ENCODE results near the gene TMEM135.
"Not testable (repeated sequence)": the region's sequence is repeated elsewhere in the genome, so short reads cannot be mapped to it uniquely, and the experiment has no call there.

The TMEM135 gene

GRCh38 chr11:87143641-87144040 lies 105.9 kb downstream of the TMEM135 start:
- DNase-seq = no peak

DNA sequence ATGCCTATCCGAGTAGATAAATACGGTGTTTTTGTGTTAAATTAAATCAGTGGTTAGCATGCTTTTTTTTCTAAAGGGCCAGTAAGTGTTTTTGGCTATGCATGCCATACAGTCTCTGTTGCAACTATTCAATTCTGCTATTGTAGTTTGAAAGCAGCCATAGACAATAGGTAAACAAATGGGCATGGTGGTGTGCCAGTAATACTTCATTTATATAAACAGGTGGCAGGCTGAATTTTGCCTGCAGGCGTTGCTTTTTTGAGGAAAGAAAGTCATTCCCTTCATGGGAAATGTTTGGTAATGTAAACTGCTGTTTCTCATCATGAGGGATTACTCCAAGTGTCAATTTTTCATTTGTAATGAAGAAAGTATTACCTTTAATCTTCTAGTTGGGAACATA lies 106.5 kb downstream of the TMEM135 start:
- DNase-seq = peak; percentile 62

DNA sequence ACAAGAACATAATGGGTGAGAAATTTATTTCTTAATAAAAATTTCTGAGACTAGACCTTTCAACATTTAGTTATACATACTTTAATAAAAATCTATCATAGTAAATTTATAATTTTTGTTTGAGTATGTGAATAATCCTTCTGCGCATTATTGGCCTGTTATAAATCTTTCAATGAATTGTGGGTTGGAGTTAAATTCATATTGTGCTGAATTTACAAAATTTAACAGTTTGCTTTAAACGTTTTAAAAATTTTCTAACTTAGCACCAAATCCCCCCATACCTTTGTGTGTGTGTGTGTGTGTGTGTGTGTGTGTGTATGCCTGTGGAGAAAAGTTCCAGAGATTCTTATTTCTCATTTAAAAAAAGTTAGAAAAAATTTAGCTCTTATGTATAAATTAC lies 111.0 kb downstream of the TMEM135 start:
- no peak for DNase-seq

GRCh38 chr11:87149782-87150181 lies 112.0 kb downstream of the TMEM135 start:
- not testable (repeated sequence) for DNase-seq

DNA sequence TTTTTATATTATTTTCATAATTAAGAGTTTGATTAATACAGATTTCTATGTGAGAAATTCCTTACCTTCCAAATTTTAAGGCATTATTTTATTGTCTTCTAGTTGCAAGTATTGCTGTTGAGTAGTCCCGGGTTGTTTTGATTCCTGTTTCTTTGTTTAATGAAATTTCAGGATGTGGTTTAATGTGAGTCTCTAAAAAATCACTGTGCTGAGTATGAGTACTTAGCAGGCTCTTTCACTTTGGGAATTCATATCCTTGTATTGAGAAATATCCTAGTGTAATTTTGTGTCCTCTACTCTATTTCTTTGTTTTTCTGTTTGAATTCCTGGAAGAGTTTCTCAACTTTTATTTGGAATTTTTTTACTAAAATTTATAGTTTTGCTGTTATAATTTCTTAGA lies 113.2 kb downstream of the TMEM135 start:
- DNase-seq = no peak

- no peak for DNase-seq
These were observed 116.5 kb downstream of the TMEM135 start for GRCh38 chr11:87154246-87154645.

GRCh38 chr11:87156970-87157369 lies 119.2 kb downstream of the TMEM135 start:
- DNase-seq = no peak

GRCh38 chr11:87169076-87169475 lies 131.3 kb downstream of the TMEM135 start:
- DNase-seq = not testable (repeated sequence)

DNA sequence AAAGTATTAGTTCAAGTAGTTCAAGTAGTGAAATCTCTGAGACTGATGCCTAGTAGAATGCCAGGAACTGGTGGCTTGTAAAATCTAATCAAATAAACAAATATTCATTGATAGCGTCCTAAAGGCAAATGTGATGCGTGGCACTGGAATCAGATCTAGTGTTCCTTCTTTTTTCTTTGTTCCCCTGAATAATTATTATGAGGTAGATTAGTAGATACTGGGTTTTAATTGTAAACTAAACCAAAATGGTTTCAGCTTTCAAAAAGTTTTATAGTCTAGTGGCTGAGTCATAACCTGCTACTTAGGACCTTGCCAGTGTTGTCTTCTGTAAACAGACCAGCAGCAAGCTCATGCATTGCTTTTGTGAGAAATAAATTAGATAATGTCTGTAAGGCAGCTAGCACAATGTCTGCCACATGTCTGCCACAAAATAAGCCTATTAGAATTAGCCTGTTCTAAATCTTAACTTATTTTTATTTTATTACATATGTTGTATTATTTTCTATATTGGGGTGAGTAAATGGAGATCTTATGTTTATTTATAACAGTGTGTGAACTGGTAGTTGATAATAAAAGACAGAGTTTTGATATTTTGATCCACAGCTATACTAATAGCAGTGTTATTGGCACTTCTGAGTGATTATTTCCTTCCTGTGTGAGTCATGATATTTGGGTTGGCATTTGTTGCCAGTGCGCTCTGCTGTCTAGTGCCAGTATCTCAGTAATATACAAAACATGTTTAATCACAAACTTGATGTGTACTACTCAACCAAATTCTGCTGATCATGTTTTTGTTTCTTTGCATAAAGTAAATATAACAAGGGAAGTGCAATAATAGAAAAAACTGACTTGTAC lies 135.7 kb downstream of the TMEM135 start:
- DNase-seq = peak; percentile 47

- no peak for DNase-seq
These were observed 137.1 kb downstream of the TMEM135 start for GRCh38 chr11:87174870-87175269.

DNA sequence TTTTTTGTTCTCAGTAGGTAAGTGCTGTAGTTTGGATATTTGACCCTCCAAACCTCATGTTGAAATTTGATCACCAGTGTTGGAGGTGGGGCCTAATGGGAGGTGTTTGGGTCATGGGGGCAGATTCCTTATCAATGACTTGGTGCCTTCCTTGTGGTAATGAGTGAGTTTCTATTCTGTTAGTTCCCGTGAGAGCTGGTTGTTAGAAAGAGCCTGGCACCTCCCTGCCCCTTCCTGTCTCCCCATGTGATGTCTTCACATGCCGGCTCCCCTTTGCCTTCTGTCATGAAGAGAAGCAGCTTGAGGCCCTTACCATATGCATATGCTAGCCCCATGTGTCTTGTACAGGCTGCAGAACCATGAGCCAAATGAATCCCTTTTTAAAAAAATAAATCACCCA lies 138.3 kb downstream of the TMEM135 start:
- DNase-seq = no peak

- no peak for DNase-seq
These were observed 141.9 kb downstream of the TMEM135 start for GRCh38 chr11:87179621-87180020.

GRCh38 chr11:87180742-87181141 lies 143.0 kb downstream of the TMEM135 start:
- DNase-seq = no peak

- no peak for DNase-seq
These were observed 143.4 kb downstream of the TMEM135 start for GRCh38 chr11:87181143-87181542.

DNA sequence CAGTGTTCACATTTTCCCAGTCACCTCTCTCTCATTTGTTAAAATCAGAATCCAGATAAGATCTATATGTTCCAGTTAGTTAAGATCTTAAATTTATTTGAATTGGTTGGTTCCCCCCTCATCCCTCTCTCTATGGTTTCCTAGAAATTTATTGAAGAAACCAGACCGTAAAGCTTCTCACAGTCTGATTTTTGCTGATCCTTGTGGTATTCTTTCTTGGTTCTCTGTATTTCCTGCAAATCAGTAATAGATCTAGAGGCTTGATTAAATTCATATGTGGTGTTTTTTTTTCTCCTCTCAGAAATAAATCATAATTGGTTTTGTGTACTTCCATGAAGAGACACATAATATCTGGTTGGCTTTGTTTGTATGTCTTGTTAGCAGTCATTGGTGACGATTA lies 147.5 kb downstream of the TMEM135 start:
- DNase-seq = no peak

DNA sequence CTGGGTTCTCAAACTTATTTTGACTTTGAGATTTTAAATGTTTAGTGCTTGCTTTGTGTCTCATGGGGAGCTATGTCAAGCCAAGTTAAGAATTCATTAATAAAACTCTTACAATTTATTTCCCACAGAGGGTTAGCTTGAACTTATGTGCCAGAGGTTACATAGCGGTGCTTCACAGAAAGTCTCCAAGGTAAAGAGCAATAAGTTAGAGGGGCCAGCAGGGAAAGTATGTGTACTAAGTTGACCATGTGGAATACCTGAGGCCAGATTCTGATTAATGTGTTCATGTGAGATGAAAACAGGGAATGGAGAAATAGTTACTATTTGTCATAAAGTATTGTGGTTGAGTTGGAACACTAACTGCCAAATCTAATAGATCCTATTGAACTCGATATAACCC lies 149.3 kb downstream of the TMEM135 start:
- no peak for DNase-seq

DNA sequence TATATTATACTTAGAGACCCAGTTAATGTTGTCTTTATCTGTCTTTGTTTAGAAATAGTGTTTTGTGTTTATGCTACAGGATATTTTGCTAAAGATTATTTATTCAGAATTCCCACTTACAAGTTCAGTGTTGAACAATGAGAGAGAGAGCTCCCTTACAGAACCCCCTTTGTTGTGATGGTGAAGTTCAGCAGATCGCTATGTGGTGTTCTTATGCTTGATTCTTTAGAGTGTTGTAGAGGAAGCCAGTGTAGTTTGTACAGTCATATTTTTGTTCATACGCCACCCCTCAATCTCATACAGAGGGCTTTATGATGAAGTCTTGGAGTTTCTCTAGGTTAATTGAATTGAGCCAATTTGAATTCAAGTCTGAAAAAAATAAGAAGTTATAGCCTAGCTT lies 150.2 kb downstream of the TMEM135 start:
- no peak for DNase-seq

GRCh38 chr11:87188396-87188795 lies 150.7 kb downstream of the TMEM135 start:
- DNase-seq = not testable (repeated sequence)

DNA sequence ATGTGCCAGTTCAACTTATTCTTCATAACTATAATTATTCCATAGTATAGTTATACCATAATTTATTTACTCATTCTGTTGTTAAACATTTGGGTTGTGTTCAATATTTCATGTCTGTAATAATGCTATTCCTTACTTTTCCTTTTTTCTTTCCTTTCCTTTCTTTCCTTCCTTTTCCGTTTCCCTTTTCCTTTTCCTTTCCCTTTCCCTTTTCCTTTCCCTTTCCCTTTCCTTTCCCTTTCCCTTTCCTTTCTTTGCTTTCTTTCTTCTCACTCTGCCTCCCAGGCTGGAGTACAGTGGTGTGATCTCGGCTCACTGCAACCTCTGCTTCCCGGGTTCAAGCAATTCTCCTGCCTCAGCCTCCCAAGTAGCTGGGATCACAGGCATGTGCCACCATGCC lies 151.2 kb downstream of the TMEM135 start:
- DNase-seq = not testable (repeated sequence)

DNA sequence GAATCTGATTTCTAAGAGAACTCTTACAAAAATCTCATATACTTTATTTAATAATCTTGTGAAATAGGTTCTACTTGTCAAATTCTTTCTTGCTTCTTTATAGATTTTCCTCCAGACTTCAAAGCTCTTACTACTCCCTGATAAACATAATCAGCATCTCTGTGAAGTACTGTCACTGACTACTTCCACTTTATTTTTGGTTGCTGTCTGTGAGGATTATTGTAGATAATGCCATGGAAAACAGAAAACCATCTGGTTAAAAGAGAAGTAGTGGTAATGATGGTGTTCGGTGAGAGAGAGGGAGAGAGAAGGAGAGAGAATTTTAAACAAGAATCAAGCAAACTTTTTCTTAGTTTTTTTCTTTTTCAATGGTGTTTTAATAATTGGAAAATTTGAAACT lies 152.3 kb downstream of the TMEM135 start:
- no peak for DNase-seq

GRCh38 chr11:87193756-87194470 lies 156.2 kb downstream of the TMEM135 start:
- no peak for DNase-seq

- DNase-seq = no peak
These were observed 157.5 kb downstream of the TMEM135 start for GRCh38 chr11:87194985-87195820.

DNA sequence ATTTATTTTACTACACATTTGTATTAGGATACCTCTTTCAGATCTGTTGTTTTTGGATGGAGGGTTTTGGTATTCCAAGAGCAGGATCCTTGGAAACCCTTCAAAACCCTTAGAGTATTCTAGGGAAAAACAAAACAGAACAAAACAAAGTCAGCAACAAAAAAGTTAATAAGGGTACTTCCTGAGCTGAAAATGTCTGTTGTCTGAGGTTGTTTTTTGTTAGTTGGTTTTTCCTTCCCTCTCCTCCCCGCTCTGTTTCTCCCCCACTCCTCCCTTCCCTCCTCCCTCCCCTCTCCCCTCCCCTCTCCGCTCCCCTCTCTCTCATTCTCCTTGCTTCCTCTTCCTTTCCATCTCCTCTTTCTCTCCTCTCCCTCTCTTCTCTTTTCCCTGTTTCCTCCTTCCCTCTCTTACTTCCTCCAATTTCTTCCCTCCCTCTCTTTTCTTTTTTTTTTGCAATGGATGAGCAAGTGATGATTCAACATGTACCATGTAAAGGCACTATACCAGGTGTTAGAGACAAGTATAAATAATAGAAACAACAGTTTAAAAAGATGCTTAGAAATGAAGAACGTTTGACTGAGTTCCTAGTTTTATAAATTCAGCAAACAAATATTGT lies 160.6 kb downstream of the TMEM135 start:
- DNase-seq = no peak

Measured in NCI-H2029 (cell line).